Ureter (tissue), 1 donor: ENCODE results near the gene CNGB1. TPM values are rescaled to one million over a fixed set of nuclear protein-coding genes. Genes with fewer than 3 reads are reported as not detected.

Experiments
- total RNA-seq: library from RNA; stranded (reverse); gene quantifications from one replicate; pipeline ENCODE4 v1.2.4, GENCODE V29; 2023
- donor health status: DM: yes; HTN: yes; CAD: no.

The CNGB1 gene
- total RNA-seq, 1 donor from 2014 or later: 1.5 TPM

Other genes starting within 250 kb of the CNGB1 start
- gene KATNB1, start 235.4 kb downstream of the CNGB1 start, total RNA-seq: 19.0 TPM
- gene KIFC3, start 168.6 kb downstream of the CNGB1 start, total RNA-seq: 117 TPM
- gene ZNF319, start 29.5 kb upstream of the CNGB1 start, total RNA-seq: 24.7 TPM
- 50.5 TPM for gene USB1, start 30.3 kb upstream of the CNGB1 start, total RNA-seq
- 15.4 TPM for gene MMP15, start 54.6 kb upstream of the CNGB1 start, total RNA-seq
- 26.4 TPM for gene CFAP20, start 158.3 kb upstream of the CNGB1 start, total RNA-seq
- gene CSNK2A2, start 227.0 kb upstream of the CNGB1 start, total RNA-seq: 64.1 TPM